PFSK-1 (cell line): ENCODE measurements around the gene PREX1.

Experiments used
- POLR2AphosphoS5 ChIP-seq: IDR thresholded peaks from 2 replicates; pipeline ENCODE4 v1.6.1; 2012; ENCODE audit warnings: low read depth, mild to moderate bottlenecking, control low read depth, low read length, moderate library complexity
- SIN3A ChIP-seq: IDR thresholded peaks from 2 replicates; pipeline ENCODE4 v1.6.1; 2012; ENCODE audit warnings: mild to moderate bottlenecking, low read length, moderate library complexity, borderline replicate concordance; ENCODE audit not compliant: insufficient read depth

- TF ChIP-seq POLR2AphosphoS5 (no peak), SIN3A (no peak)
Measured at GRCh38 chr20:48758206-48758820, 69.5 kb downstream of the PREX1 start.
